HL-60 (cell line): Measurements from ENCODE around the gene DSCAML1.

Experiments
- DNase-seq, 2 experiments: peaks; one replicate each; pipeline ENCODE4 v3.0.0-alpha.2; 2010 to 2020; ENCODE audit warnings: low read depth in 1 of 2, low spot score in 1 of 2
- H3K27ac ChIP-seq: fragments of 250-450 bp; sonication (Bioruptor Pico); replicated peaks from 2 replicates; pipeline ENCODE4 v1.5.1; 2020; ENCODE audit warnings: mild to moderate bottlenecking, moderate library complexity
- H3K27me3 ChIP-seq: fragments of 250-450 bp; sonication (Bioruptor Pico); 2 replicates; pipeline ENCODE4 v1.5.1; 2021; ENCODE audit warnings: mild to moderate bottlenecking, moderate library complexity; ENCODE audit not compliant: insufficient read depth, poor library complexity, severe bottlenecking
- H3K4me3 ChIP-seq: replicated peaks from 2 replicates; pipeline ENCODE4 v1.5.1; 2011; ENCODE audit warnings: mild to moderate bottlenecking, control low read depth, low read length; ENCODE audit not compliant: insufficient read depth
- CTCF ChIP-seq: IDR thresholded peaks from one replicate; pipeline ENCODE4 v1.5.1; 2011; ENCODE audit warnings: low read length, control low read depth, inconsistent platforms; ENCODE audit not compliant: insufficient read depth
- GABPA ChIP-seq: IDR thresholded peaks from 2 replicates; pipeline ENCODE4 v1.6.1; 2012; ENCODE audit warnings: low read depth
- POLR2AphosphoS5 ChIP-seq: IDR thresholded peaks from 2 replicates; pipeline ENCODE4 v1.6.1; 2012; ENCODE audit warnings: low read depth
- SPI1 ChIP-seq: IDR thresholded peaks from 2 replicates; pipeline ENCODE4 v1.6.1; 2012; ENCODE audit warnings: low read depth, mild to moderate bottlenecking, borderline replicate concordance
- TF ChIP-seq, protein P1 (sequence below): IDR thresholded peaks from 2 replicates; pipeline ENCODE4 v1.6.1; 2012; ENCODE audit warnings: low read depth; ENCODE audit not compliant: insufficient replicate concordance

DSCAML1 gene

DNA sequence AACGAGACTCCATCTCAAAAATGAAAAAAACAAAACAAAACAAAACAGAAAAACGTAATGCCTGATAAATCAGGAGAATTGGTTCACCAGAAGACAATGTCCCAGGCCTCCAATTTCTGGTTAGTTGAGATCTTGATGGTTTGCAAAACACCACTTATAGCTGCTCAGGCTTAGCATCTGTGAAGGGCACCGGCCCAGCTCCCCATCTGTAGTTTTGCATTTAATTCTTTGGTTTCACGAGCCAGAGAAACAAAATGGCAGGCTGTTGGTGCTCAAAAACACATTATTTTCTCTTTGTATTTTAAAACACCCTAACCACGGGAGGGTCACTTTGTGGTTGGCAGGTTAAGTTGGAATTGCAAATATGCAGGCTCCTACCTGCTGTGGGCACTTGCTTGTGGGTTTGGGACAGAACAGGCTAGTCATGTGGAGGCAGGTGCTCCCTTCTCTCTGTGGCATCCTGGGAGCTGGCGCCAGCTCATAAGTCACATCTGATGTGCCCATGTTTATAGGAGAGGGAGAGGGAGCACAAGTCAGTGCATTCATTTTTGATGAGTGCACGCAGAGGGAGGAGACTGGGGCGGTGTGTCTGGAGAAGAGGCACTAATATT lies 323.4 kb downstream of the DSCAML1 start:
- H3K27me3 ChIP-seq, result no peaks in the 10 kb centered on the region
- DNase-seq, result no peak
- H3K27ac ChIP-seq, result no peak overlapping the region
- no peak for TF ChIP-seq GABPA
- TF ChIP-seq, protein P1, sequence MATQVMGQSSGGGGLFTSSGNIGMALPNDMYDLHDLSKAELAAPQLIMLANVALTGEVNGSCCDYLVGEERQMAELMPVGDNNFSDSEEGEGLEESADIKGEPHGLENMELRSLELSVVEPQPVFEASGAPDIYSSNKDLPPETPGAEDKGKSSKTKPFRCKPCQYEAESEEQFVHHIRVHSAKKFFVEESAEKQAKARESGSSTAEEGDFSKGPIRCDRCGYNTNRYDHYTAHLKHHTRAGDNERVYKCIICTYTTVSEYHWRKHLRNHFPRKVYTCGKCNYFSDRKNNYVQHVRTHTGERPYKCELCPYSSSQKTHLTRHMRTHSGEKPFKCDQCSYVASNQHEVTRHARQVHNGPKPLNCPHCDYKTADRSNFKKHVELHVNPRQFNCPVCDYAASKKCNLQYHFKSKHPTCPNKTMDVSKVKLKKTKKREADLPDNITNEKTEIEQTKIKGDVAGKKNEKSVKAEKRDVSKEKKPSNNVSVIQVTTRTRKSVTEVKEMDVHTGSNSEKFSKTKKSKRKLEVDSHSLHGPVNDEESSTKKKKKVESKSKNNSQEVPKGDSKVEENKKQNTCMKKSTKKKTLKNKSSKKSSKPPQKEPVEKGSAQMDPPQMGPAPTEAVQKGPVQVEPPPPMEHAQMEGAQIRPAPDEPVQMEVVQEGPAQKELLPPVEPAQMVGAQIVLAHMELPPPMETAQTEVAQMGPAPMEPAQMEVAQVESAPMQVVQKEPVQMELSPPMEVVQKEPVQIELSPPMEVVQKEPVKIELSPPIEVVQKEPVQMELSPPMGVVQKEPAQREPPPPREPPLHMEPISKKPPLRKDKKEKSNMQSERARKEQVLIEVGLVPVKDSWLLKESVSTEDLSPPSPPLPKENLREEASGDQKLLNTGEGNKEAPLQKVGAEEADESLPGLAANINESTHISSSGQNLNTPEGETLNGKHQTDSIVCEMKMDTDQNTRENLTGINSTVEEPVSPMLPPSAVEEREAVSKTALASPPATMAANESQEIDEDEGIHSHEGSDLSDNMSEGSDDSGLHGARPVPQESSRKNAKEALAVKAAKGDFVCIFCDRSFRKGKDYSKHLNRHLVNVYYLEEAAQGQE, result no peak
- H3K4me3 ChIP-seq, result no peak overlapping the region

DNA sequence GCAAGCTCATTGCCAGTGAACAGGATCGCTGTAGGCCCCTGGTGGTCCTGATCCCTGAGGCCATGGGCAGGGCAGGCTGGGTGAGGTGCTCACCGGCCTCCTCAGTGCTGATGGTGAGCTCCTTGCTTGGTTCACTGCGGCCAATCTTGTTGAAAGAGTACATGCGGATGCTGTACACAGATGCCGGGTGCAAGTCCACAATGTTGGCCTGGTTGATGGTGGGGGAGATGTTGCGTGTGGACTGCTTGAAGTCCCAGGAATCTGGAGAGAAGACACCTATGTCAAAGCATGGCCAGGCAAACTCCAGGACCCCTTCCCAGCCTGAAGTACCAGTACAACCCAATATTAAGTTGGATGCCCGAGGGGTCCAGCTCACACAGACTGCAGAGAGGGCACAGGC lies 325.2 kb downstream of the DSCAML1 start:
- Histone ChIP-seq H3K27ac (no peak overlapping the region), H3K27me3 (no peaks in the 10 kb centered on the region), H3K4me3 (no peak overlapping the region)
- TF ChIP-seq, protein P1, result no peak
- TF ChIP-seq POLR2AphosphoS5 (no peak), GABPA (no peak), SPI1 (no peak), CTCF (no peak)
- DNase-seq, result no peak

DNA sequence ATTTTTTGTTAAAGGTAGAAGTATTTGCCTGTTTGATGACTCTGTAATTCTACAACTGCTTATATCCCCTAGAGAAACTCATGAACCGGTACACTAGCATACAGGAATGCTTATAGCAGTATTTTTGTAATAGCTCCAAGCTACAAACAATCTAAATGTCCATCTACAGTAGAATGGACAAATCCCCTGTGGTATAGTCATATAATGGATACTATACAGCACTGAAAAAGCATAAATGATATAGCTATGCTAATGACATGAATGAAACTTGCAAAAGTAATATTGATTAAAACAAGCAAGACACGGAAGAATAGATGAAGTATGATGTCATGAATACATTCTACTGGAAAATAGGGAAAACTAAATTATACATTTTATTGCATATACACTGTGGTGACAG lies 326.4 kb downstream of the DSCAML1 start:
- DNase-seq, result no peak
- no peak overlapping the region for H3K4me3 ChIP-seq
- no peak overlapping the region for H3K27ac ChIP-seq
- H3K27me3 ChIP-seq, result no peaks in the 10 kb centered on the region
- TF ChIP-seq SPI1, result no peak
- no peak for TF ChIP-seq POLR2AphosphoS5
- TF ChIP-seq, protein P1, result no peak
- no peak for TF ChIP-seq GABPA
- no peak for TF ChIP-seq CTCF

GRCh38 chr11:117468888-117469287 lies 328.1 kb downstream of the DSCAML1 start:
- DNase-seq, result no peak
- Histone ChIP-seq H3K27me3 (no peaks in the 10 kb centered on the region), H3K4me3 (no peak overlapping the region), H3K27ac (no peak overlapping the region)
- TF ChIP-seq, protein P1, result no peak
- TF ChIP-seq CTCF (no peak), POLR2AphosphoS5 (no peak), SPI1 (no peak), GABPA (no peak)
